Esophagus squamous epithelium (tissue), 4 donors: ENCODE results near the gene RTN3.

Experiments used
- POLR2A ChIP-seq, 4 donors: fragments of 450-650 bp; IDR thresholded peaks; one replicate each; pipeline ENCODE4 v1.6.1; 2017; ENCODE audit warnings: antibody characterized with exemption in 4 of 4, mild to moderate bottlenecking in 4 of 4, moderate library complexity in 3 of 4
- TF ChIP-seq, protein P1 (sequence below), 6 experiments: fragments of 450-650 bp in 4 of 6; fragments of 200-600 bp in 2 of 6; sonication (generic) in 2 of 6; IDR thresholded peaks; one replicate each; pipeline ENCODE4 v1.5.1; 2016 to 2019; ENCODE audit warnings: antibody characterized with exemption in 6 of 6, mild to moderate bottlenecking in 4 of 6, moderate library complexity in 4 of 6

DNA sequence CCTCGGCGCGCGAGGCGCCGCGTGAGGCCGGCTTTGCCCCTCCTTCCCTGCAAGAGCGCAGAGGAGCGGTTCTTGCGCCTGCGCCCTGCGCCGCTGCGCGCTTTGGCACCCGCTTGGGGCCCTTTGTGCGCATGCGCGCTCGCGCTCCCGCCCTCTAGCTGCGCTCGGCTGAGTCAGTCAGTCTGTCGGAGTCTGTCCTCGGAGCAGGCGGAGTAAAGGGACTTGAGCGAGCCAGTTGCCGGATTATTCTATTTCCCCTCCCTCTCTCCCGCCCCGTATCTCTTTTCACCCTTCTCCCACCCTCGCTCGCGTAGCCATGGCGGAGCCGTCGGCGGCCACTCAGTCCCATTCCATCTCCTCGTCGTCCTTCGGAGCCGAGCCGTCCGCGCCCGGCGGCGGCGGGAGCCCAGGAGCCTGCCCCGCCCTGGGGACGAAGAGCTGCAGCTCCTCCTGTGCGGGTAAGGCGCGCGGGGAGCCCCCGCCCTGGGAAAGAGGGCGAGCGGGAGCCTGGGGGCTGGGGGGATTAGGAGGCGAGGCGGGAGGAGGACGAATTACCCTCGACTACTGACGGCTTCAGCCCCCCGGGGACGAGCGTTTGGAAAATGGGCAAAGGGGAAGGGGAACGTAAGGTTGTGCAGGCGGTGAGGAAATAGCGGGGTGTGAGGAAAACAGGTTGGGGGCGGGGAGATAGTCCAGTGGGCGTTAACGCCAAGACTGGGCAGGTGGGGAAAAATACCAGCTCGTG, at the start of gene RTN3:
- TF ChIP-seq, protein P1, sequence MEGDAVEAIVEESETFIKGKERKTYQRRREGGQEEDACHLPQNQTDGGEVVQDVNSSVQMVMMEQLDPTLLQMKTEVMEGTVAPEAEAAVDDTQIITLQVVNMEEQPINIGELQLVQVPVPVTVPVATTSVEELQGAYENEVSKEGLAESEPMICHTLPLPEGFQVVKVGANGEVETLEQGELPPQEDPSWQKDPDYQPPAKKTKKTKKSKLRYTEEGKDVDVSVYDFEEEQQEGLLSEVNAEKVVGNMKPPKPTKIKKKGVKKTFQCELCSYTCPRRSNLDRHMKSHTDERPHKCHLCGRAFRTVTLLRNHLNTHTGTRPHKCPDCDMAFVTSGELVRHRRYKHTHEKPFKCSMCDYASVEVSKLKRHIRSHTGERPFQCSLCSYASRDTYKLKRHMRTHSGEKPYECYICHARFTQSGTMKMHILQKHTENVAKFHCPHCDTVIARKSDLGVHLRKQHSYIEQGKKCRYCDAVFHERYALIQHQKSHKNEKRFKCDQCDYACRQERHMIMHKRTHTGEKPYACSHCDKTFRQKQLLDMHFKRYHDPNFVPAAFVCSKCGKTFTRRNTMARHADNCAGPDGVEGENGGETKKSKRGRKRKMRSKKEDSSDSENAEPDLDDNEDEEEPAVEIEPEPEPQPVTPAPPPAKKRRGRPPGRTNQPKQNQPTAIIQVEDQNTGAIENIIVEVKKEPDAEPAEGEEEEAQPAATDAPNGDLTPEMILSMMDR (IDR thresholded peaks at IDR 0.05): peak in 3 of 6 experiments; percentile 18 to 82 (median 26)
- TF ChIP-seq POLR2A (IDR thresholded peaks at IDR 0.05): peak in 3 of 4 donors; percentile 86 to 97 (median 96)
